Gastroesophageal sphincter (tissue), 3 donors: ENCODE measurements around the gene IVD.

Experiments used
- CTCF ChIP-seq, 4 experiments: fragments of 200-600 bp in 2 of 4; fragments of 450-650 bp in 2 of 4; sonication (generic) in 1 of 4; IDR thresholded peaks; one replicate each; pipeline ENCODE4 v1.5.1; 2017 to 2019; ENCODE audit warnings: antibody characterized with exemption in 4 of 4, mild to moderate bottlenecking in 2 of 4, moderate library complexity in 2 of 4
- EP300 ChIP-seq: sonication (generic); formaldehyde crosslinking; IDR thresholded peaks from one replicate; pipeline ENCODE4 v1.6.1; 2017; ENCODE audit warnings: antibody characterized with exemption, mild to moderate bottlenecking
- POLR2A ChIP-seq, 2 donors: fragments of 450-650 bp; IDR thresholded peaks; one replicate each; pipeline ENCODE4 v1.6.1; 2017; ENCODE audit warnings: antibody characterized with exemption in 2 of 2, mild to moderate bottlenecking in 2 of 2, moderate library complexity in 1 of 2
- POLR2AphosphoS5 ChIP-seq: sonication (generic); formaldehyde crosslinking; IDR thresholded peaks from one replicate; pipeline ENCODE4 v1.6.1; 2017; ENCODE audit warnings: antibody characterized with exemption

- no peak for TF ChIP-seq CTCF (IDR thresholded peaks at IDR 0.05)
- no peak for TF ChIP-seq POLR2A (IDR thresholded peaks at IDR 0.05)
- no peak for TF ChIP-seq EP300
- no peak for TF ChIP-seq POLR2AphosphoS5
Measured at GRCh38 chr15:40439461-40439959, 33.9 kb downstream of the IVD start.
